Measurements from ENCODE around the gene USP32.

GRCh38 chr17:60135951-60136666 is 255.8 kb downstream of the USP32 start:
- TF ChIP-seq CTCF (IDR thresholded peaks at IDR 0.05) (no peak), POLR2A (IDR thresholded peaks at IDR 0.05) (no peak)
